Parathyroid adenoma (tissue), 2 donors: ENCODE data around the gene UBE2E2.

Experiments
- H2AFZ ChIP-seq: fragments of 300-600 bp; sonication (generic); one replicate; pipeline ENCODE4 v1.7.0; 2017; ENCODE audit warnings: antibody characterized with exemption, mild to moderate bottlenecking
- H3K27ac ChIP-seq: fragments of 300-600 bp; sonication (generic); one replicate; pipeline ENCODE4 v1.7.0; 2017
- H3K27me3 ChIP-seq: fragments of 300-600 bp; sonication (generic); one replicate; pipeline ENCODE4 v1.7.0; 2017; ENCODE audit warnings: low read length; ENCODE audit not compliant: control insufficient read depth, insufficient read depth
- H3K36me3 ChIP-seq: fragments of 300-600 bp; sonication (generic); one replicate; pipeline ENCODE4 v1.7.0; 2017; ENCODE audit warnings: low read length; ENCODE audit not compliant: control insufficient read depth, insufficient read depth
- H3K4me1 ChIP-seq: fragments of 300-600 bp; sonication (generic); one replicate; pipeline ENCODE4 v1.7.0; 2017; ENCODE audit warnings: control low read depth
- H3K4me2 ChIP-seq: fragments of 300-600 bp; sonication (generic); one replicate; pipeline ENCODE4 v1.7.0; 2017; ENCODE audit warnings: low read length
- H3K4me3 ChIP-seq: fragments of 300-600 bp; sonication (generic); one replicate; pipeline ENCODE4 v1.7.0; 2017; ENCODE audit warnings: low read depth, low read length
- H3K79me2 ChIP-seq: fragments of 300-600 bp; sonication (generic); one replicate; pipeline ENCODE4 v1.7.0; 2017; ENCODE audit warnings: control low read depth
- H3K9ac ChIP-seq: fragments of 300-600 bp; sonication (generic); one replicate; pipeline ENCODE4 v1.7.0; 2017; ENCODE audit warnings: mild to moderate bottlenecking
- H3K9me3 ChIP-seq: fragments of 300-600 bp; sonication (generic); one replicate; pipeline ENCODE4 v1.7.0; 2017; ENCODE audit warnings: low read length; ENCODE audit not compliant: control insufficient read depth
- TF ChIP-seq, protein P1 (sequence below): fragments of 300-600 bp; sonication (generic); IDR thresholded peaks from one replicate; pipeline ENCODE4 v1.7.0; 2017; ENCODE audit warnings: antibody characterized with exemption, mild to moderate bottlenecking
- donor health status: primary hyperparathyroidism.

UBE2E2 gene

GRCh38 chr3:23438657-23439056 lies 235.5 kb downstream of the UBE2E2 start:
- no peak overlapping the region for H3K4me2 ChIP-seq
- no peak overlapping the region for H3K9ac ChIP-seq
- no peaks in the 10 kb centered on the region for H3K27me3 ChIP-seq
- H3K4me3 ChIP-seq, result no peak overlapping the region
- H3K27ac ChIP-seq, result no peak overlapping the region
- TF ChIP-seq, protein P1, sequence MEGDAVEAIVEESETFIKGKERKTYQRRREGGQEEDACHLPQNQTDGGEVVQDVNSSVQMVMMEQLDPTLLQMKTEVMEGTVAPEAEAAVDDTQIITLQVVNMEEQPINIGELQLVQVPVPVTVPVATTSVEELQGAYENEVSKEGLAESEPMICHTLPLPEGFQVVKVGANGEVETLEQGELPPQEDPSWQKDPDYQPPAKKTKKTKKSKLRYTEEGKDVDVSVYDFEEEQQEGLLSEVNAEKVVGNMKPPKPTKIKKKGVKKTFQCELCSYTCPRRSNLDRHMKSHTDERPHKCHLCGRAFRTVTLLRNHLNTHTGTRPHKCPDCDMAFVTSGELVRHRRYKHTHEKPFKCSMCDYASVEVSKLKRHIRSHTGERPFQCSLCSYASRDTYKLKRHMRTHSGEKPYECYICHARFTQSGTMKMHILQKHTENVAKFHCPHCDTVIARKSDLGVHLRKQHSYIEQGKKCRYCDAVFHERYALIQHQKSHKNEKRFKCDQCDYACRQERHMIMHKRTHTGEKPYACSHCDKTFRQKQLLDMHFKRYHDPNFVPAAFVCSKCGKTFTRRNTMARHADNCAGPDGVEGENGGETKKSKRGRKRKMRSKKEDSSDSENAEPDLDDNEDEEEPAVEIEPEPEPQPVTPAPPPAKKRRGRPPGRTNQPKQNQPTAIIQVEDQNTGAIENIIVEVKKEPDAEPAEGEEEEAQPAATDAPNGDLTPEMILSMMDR, result no peak
- no peaks in the 10 kb centered on the region for H3K79me2 ChIP-seq
- H3K9me3 ChIP-seq, result no peaks in the 10 kb centered on the region
- no peak overlapping the region for H2AFZ ChIP-seq
- H3K36me3 ChIP-seq, result no peaks in the 10 kb centered on the region
- no peaks in the 10 kb centered on the region for H3K4me1 ChIP-seq

DNA sequence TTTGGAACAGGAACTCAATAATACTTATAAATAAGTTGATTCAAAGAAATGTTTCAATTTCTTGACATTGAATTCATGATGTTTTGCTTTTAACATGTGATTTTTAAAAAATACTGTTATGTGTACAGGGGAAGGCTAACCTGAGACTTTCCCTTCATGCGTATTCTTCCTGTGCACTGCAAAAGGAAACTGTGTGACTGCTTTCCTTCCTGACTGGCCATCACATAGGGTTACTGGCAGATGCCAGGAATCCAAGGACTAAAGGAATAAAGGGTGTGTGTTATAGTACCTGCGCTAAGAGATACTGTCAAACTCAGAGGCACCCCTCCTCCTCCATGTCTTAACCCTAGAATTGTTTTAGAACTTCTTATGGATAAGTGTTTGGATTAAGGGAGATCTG lies 236.0 kb downstream of the UBE2E2 start:
- no peak overlapping the region for H3K9ac ChIP-seq
- no peak overlapping the region for H3K4me3 ChIP-seq
- TF ChIP-seq, protein P1, result no peak
- H2AFZ ChIP-seq, result no peak overlapping the region
- H3K4me2 ChIP-seq, result no peak overlapping the region
- no peak overlapping the region for H3K27ac ChIP-seq
- no peaks in the 10 kb centered on the region for H3K27me3 ChIP-seq
- H3K36me3 ChIP-seq, result no peaks in the 10 kb centered on the region
- no peaks in the 10 kb centered on the region for H3K79me2 ChIP-seq
- H3K4me1 ChIP-seq, result no peaks in the 10 kb centered on the region
- H3K9me3 ChIP-seq, result no peaks in the 10 kb centered on the region

- Histone ChIP-seq H3K27me3 (no peaks in the 10 kb centered on the region), H3K27ac (no peak overlapping the region), H3K9ac (no peak overlapping the region), H3K36me3 (no peaks in the 10 kb centered on the region), H3K4me3 (no peak overlapping the region), H3K4me2 (no peak overlapping the region), H3K9me3 (no peaks in the 10 kb centered on the region), H3K79me2 (no peaks in the 10 kb centered on the region), H2AFZ (no peak overlapping the region), H3K4me1 (no peaks in the 10 kb centered on the region)
- TF ChIP-seq, protein P1, result no peak
Observed at GRCh38 chr3:23440416-23441294, 237.5 kb downstream of the UBE2E2 start.

- Histone ChIP-seq H3K4me1 (no peaks in the 10 kb centered on the region), H3K4me2 (no peak overlapping the region), H3K9me3 (no peaks in the 10 kb centered on the region), H3K27ac (no peak overlapping the region), H3K27me3 (no peaks in the 10 kb centered on the region), H2AFZ (no peak overlapping the region), H3K36me3 (no peaks in the 10 kb centered on the region), H3K4me3 (no peak overlapping the region), H3K79me2 (no peaks in the 10 kb centered on the region), H3K9ac (no peak overlapping the region)
- TF ChIP-seq, protein P1, result no peak
Observed at GRCh38 chr3:23442598-23443383, 239.7 kb downstream of the UBE2E2 start.
